ENCODE results near the gene GUK1.

- TF ChIP-seq CTCF (conservative IDR thresholded peaks at IDR 0.05) (no peak), ZFX (IDR thresholded peaks at IDR 0.05) (no peak)
Observed at GRCh38 chr1:228134591-228134990, 5.5 kb upstream of the GUK1 start.
